Brain microvascular endothelial cell (primary cell): ENCODE measurements around the gene LRRC61.
A peak's percentile ranks its signal among the peaks of the same experiment; 100 is the strongest.
"Not testable (repeated sequence)": the region's sequence is repeated elsewhere in the genome, so short reads cannot be mapped to it uniquely, and the experiment has no call there.

ENCODE experiments used
- DNase-seq: peaks from one replicate; pipeline ENCODE4 v3.0.0-alpha.2; 2020
- H3K27ac ChIP-seq: fragments of 250-450 bp; sonication (Bioruptor Pico); 2 replicates; pipeline ENCODE4 v1.5.1; 2020; ENCODE audit warnings: mild to moderate bottlenecking, moderate library complexity
- H3K27me3 ChIP-seq: fragments of 250-450 bp; sonication (Bioruptor Pico); replicated peaks from 2 replicates; pipeline ENCODE4 v1.5.1; 2020; ENCODE audit warnings: mild to moderate bottlenecking
- H3K36me3 ChIP-seq: fragments of 250-450 bp; sonication (Bioruptor Pico); replicated peaks from 2 replicates; pipeline ENCODE4 v1.5.1; 2020; ENCODE audit warnings: mild to moderate bottlenecking
- H3K4me3 ChIP-seq: 2 replicates; pipeline ENCODE4 v1.5.1; 2011; ENCODE audit warnings: low read depth, mild to moderate bottlenecking, control low read depth, low read length, moderate library complexity
- CTCF ChIP-seq: IDR thresholded peaks from 2 replicates; pipeline ENCODE4 v1.5.1; 2011; ENCODE audit warnings: low read depth, mild to moderate bottlenecking, moderate library complexity, low read length, control low read depth, inconsistent platforms; ENCODE audit errors: missing control alignments
- in situ Hi-C: cut with HindIII; loops from 2 replicates; pipeline ENCODE4 v1.10.0; 2017; ENCODE audit warnings: low sequenced_read_pairs, low pct_ligation_motif_present

Gene LRRC61

GRCh38 chr7:150313870-150314269 is 9.3 kb upstream of the LRRC61 start:
- H3K36me3 ChIP-seq = no peaks in the 10 kb centered on the region
- in situ Hi-C loops = no loop called here
- no peak for DNase-seq
- no peak for TF ChIP-seq CTCF
- no peak overlapping the region for H3K27ac ChIP-seq
- H3K4me3 ChIP-seq = no peak overlapping the region
- no peaks in the 10 kb centered on the region for H3K27me3 ChIP-seq

- no peak for TF ChIP-seq CTCF
Measured at GRCh38 chr7:150314639-150315239, 8.4 kb upstream of the LRRC61 start.

DNA sequence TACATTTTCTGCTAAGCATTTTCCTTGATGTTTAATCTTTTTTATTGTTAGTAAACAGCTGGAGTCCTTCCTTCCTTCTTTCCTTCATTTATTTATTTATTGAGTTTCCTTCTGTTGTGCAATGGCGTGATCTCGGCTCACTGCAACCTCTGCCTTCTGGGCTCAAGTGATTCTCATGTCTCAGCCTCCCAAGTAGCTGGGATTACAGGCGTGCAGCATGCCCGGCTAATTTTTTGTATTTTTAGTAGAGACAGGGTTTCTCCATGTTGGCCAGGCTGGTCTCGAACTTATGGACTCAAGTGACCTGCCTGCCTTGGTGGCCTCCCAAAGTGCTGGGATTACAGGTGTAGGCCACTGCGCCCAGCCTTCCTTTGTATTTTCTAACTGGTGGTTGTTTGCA is 6.2 kb upstream of the LRRC61 start:
- in situ Hi-C loops, H3K27ac ChIP-seq, DNase-seq: not testable (repeated sequence)

More at GRCh38 chr7:150314639-150315239, 8.4 kb upstream of the LRRC61 start:
- in situ Hi-C loops = no loop called here
- no peak for DNase-seq
- H3K36me3 ChIP-seq = no peaks in the 10 kb centered on the region
- no peak overlapping the region for H3K27ac ChIP-seq
- no peak overlapping the region for H3K4me3 ChIP-seq
- H3K27me3 ChIP-seq = no peaks in the 10 kb centered on the region

GRCh38 chr7:150317748-150318444 is 5.3 kb upstream of the LRRC61 start:
- Histone ChIP-seq H3K4me3 (no peak overlapping the region), H3K27ac (no peak overlapping the region), H3K27me3 (peaks cover 1% of the 10 kb centered on the region), H3K36me3 (no peaks in the 10 kb centered on the region)
- peak; percentile 9 for DNase-seq
- TF ChIP-seq CTCF = no peak
- in situ Hi-C loops = no loop called here

More for the DNA sequence above, 6.2 kb upstream of the LRRC61 start:
- H3K4me3 ChIP-seq, H3K27me3 ChIP-seq, H3K36me3 ChIP-seq: not testable (repeated sequence)

- H3K4me3 ChIP-seq = no peak overlapping the region
Measured at GRCh38 chr7:150321788-150322113, 1.4 kb upstream of the LRRC61 start.

More at GRCh38 chr7:150321788-150322113, 1.4 kb upstream of the LRRC61 start:
- no peak for DNase-seq
- no peaks in the 10 kb centered on the region for H3K36me3 ChIP-seq
- TF ChIP-seq CTCF = no peak
- H3K27me3 ChIP-seq = peaks cover 8% of the 10 kb centered on the region
- in situ Hi-C loops = no loop called here
- H3K27ac ChIP-seq = no peak overlapping the region
